ENCODE measurements around the gene C11orf68.
"Not testable (repeated sequence)": the region's sequence is repeated elsewhere in the genome, so short reads cannot be mapped to it uniquely, and the experiment has no call there.

C11orf68 gene

GRCh38 chr11:65960824-65961266 is 42.0 kb upstream of the C11orf68 start:
- peak overlapping the region; percentile 74 for H3K4me3 ChIP-seq (replicated peaks; ENCODE audit: low read depth, low read length)
- TF ChIP-seq, protein P1, sequence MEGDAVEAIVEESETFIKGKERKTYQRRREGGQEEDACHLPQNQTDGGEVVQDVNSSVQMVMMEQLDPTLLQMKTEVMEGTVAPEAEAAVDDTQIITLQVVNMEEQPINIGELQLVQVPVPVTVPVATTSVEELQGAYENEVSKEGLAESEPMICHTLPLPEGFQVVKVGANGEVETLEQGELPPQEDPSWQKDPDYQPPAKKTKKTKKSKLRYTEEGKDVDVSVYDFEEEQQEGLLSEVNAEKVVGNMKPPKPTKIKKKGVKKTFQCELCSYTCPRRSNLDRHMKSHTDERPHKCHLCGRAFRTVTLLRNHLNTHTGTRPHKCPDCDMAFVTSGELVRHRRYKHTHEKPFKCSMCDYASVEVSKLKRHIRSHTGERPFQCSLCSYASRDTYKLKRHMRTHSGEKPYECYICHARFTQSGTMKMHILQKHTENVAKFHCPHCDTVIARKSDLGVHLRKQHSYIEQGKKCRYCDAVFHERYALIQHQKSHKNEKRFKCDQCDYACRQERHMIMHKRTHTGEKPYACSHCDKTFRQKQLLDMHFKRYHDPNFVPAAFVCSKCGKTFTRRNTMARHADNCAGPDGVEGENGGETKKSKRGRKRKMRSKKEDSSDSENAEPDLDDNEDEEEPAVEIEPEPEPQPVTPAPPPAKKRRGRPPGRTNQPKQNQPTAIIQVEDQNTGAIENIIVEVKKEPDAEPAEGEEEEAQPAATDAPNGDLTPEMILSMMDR (IDR thresholded peaks at IDR 0.05; ENCODE audit: low read length, missing control alignments) = no peak
- no peak for DNase-seq (ENCODE audit: low read depth)

DNA sequence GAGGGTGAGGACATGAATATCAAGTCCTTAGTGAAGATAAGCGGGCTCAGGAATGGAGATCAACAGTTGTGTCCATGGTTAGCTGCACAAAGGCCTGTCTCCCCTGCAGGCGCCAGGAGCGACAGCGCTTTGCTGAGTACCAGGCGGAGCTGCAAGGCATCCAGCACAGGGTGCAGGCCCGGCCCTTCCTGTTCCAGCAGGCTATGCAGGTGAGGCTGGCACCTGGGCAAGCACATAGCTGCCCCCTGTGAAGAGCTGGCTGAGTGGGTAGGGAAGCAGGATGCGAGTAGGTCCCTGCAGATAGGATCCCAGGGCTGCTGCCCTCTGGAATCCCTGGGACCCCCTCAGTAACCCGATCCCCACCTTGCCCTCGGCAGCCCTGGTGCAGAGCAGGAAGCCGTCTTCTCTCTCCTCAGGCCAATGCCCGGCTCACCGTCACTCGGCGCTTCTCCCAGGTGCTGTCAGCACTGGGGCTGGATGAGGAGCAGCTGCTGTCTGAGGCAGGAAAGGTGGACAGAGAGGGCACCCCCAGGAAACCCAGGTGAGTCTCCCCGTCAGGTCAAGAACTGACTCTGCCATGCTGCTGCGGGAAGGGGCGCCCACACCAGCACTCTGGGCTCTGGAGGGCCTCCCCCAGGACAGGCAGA is 40.0 kb upstream of the C11orf68 start:
- DNase-seq (ENCODE audit: low read depth) = no peak
- H3K4me3 ChIP-seq (replicated peaks; ENCODE audit: low read depth, low read length) = no peak overlapping the region
- TF ChIP-seq, protein P1 (IDR thresholded peaks at IDR 0.05; ENCODE audit: low read length, missing control alignments) = no peak

GRCh38 chr11:65958291-65958690 is 39.4 kb upstream of the C11orf68 start:
- no peak overlapping the region for H3K4me3 ChIP-seq (replicated peaks; ENCODE audit: low read depth, low read length)
- TF ChIP-seq, protein P1 (IDR thresholded peaks at IDR 0.05; ENCODE audit: low read length, missing control alignments) = no peak
- DNase-seq (ENCODE audit: low read depth) = no peak

- no peak overlapping the region for H3K4me3 ChIP-seq (replicated peaks; ENCODE audit: low read depth, low read length)
- TF ChIP-seq, protein P1 (IDR thresholded peaks at IDR 0.05; ENCODE audit: low read length, missing control alignments) = no peak
These were observed 35.9 kb upstream of the C11orf68 start for GRCh38 chr11:65954771-65955170.

GRCh38 chr11:65953471-65953870 is 34.6 kb upstream of the C11orf68 start:
- H3K4me3 ChIP-seq (replicated peaks; ENCODE audit: low read depth, low read length) = no peak overlapping the region
- no peak for DNase-seq (ENCODE audit: low read depth)
- TF ChIP-seq, protein P1 (IDR thresholded peaks at IDR 0.05; ENCODE audit: low read length, missing control alignments) = no peak

More at GRCh38 chr11:65954771-65955170, 35.9 kb upstream of the C11orf68 start:
- DNase-seq (ENCODE audit: low read depth) = no peak

DNA sequence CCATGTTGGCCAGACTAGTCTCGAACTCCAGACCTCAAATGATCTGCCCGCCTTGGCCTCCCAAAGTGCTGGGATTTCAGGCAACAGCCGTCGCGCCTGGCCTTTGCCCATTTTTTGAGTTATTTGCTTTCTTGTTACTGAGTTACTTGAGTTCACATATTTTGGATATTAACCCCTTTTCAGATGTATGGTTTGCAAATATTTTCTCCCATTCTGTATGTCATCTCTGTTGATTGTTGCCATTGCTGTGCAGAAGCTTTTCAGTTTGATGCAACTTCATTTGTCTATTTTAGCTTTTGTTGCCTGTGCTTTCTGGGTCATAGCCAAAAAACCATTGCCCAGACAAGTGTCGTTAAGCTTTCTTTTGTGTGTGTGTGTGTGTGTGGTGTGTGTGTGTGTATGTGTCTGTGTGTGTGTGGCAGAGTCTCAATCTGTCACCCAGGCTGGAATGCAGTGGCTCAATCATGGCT is 33.2 kb upstream of the C11orf68 start:
- no peak overlapping the region for H3K4me3 ChIP-seq (replicated peaks; ENCODE audit: low read depth, low read length)
- no peak for DNase-seq (ENCODE audit: low read depth)
- TF ChIP-seq, protein P1 (IDR thresholded peaks at IDR 0.05; ENCODE audit: low read length, missing control alignments) = no peak

- not testable (repeated sequence) for DNase-seq (ENCODE audit: low read depth)
These were observed 32.8 kb upstream of the C11orf68 start for GRCh38 chr11:65951641-65952040.

GRCh38 chr11:65950711-65951110 is 31.8 kb upstream of the C11orf68 start:
- not testable (repeated sequence) for H3K4me3 ChIP-seq (replicated peaks; ENCODE audit: low read depth, low read length)

More at GRCh38 chr11:65951641-65952040, 32.8 kb upstream of the C11orf68 start:
- H3K4me3 ChIP-seq (replicated peaks; ENCODE audit: low read depth, low read length) = not testable (repeated sequence)

More at GRCh38 chr11:65950711-65951110, 31.8 kb upstream of the C11orf68 start:
- DNase-seq (ENCODE audit: low read depth) = not testable (repeated sequence)
